HepG2 (cell line): Measurements from ENCODE around the gene EGFR.

Source experiments
- CENPX ChIP-seq: sonication (generic); formaldehyde crosslinking; IDR thresholded peaks from 2 replicates; pipeline ENCODE4 v1.9.0; 2021; ENCODE audit warnings: mild to moderate bottlenecking, missing genetic modification reagents, moderate library complexity
- CREB1 ChIP-seq, 2 experiments: fragments of 450-650 bp in 1 of 2; IDR thresholded peaks; 2 replicates each; pipeline ENCODE4 v1.6.1; 2016 to 2017; ENCODE audit warnings: control low read depth in 1 of 2, mild to moderate bottlenecking in 1 of 2, missing compliant biosample characterization in 1 of 2, missing genetic modification characterization in 1 of 2
- CTCF ChIP-seq: sonication (generic); formaldehyde crosslinking; IDR thresholded peaks from 2 replicates; pipeline ENCODE4 v1.5.0; 2020; ENCODE audit warnings: mild to moderate bottlenecking, missing genetic modification reagents, moderate library complexity
- ETS1 ChIP-seq: sonication (generic); formaldehyde crosslinking; IDR thresholded peaks from 2 replicates; pipeline ENCODE4 v1.4.0; 2020; ENCODE audit warnings: missing genetic modification reagents
- HOXA5 ChIP-seq: sonication (generic); formaldehyde crosslinking; IDR thresholded peaks from 2 replicates; pipeline ENCODE4 v1.4.0; 2020; ENCODE audit warnings: missing genetic modification reagents
- PHF8 ChIP-seq: sonication (generic); formaldehyde crosslinking; IDR thresholded peaks from 2 replicates; pipeline ENCODE4 v1.5.0; 2020; ENCODE audit warnings: missing genetic modification reagents
- PRDM4 ChIP-seq: sonication (generic); formaldehyde crosslinking; IDR thresholded peaks from 2 replicates; pipeline ENCODE4 v1.9.0; 2021; ENCODE audit warnings: missing genetic modification reagents, borderline replicate concordance
- SRSF9 ChIP-seq: fragments of 200-400 bp; formaldehyde crosslinking; IDR thresholded peaks from 2 replicates; pipeline ENCODE4 v1.6.1; 2018; ENCODE audit warnings: borderline replicate concordance, mild to moderate bottlenecking, low read depth, low read length; ENCODE audit not compliant: insufficient read depth, poor library complexity, severe bottlenecking
- WIZ ChIP-seq: sonication (generic); formaldehyde crosslinking; IDR thresholded peaks from 2 replicates; pipeline ENCODE4 v1.5.1; 2020; ENCODE audit warnings: mild to moderate bottlenecking, missing genetic modification reagents
- ZBTB34 ChIP-seq: sonication (generic); formaldehyde crosslinking; IDR thresholded peaks from 2 replicates; pipeline ENCODE4 v1.8.0; 2022; ENCODE audit warnings: mild to moderate bottlenecking, missing genetic modification reagents
- ZSCAN30 ChIP-seq: sonication (generic); formaldehyde crosslinking; IDR thresholded peaks from 2 replicates; pipeline ENCODE4 v1.5.0; 2020; ENCODE audit warnings: mild to moderate bottlenecking, missing genetic modification reagents
- ZZZ3 ChIP-seq: sonication (generic); formaldehyde crosslinking; IDR thresholded peaks from 2 replicates; pipeline ENCODE4 v1.4.0; 2020; ENCODE audit warnings: missing genetic modification reagents, mild to moderate bottlenecking, borderline replicate concordance

GRCh38 chr7:55072251-55072650 is 53.4 kb downstream of the EGFR start:
- no peak for TF ChIP-seq SRSF9
- no peak for TF ChIP-seq ZZZ3 (CRISPR knock-in tag)
- no peak for TF ChIP-seq CTCF (CRISPR knock-in tag)
- TF ChIP-seq CENPX (CRISPR knock-in tag) = no peak
- TF ChIP-seq WIZ (CRISPR knock-in tag) = no peak
- no peak for TF ChIP-seq CREB1 (IDR thresholded peaks at IDR 0.05)
- TF ChIP-seq CREB1 (CRISPR knock-in tag; IDR thresholded peaks at IDR 0.05) = no peak
- no peak for TF ChIP-seq ZBTB34
- TF ChIP-seq ZSCAN30 = no peak
- no peak for TF ChIP-seq PHF8
- TF ChIP-seq HOXA5 (CRISPR knock-in tag) = no peak
- no peak for TF ChIP-seq ETS1
- no peak for TF ChIP-seq PRDM4 (CRISPR knock-in tag)
